ENCODE results near the gene ANKRD28.

GRCh38 chr3:15812183-15812582 lies 14.4 kb upstream of the ANKRD28 start:
- no peak for TF ChIP-seq POLR2A (IDR thresholded peaks at IDR 0.05)
- TF ChIP-seq CTCF (IDR thresholded peaks at IDR 0.05) = peak in 1 of 3 donors; percentile 52
- TF ChIP-seq POLR2AphosphoS5 (IDR thresholded peaks at IDR 0.05) = no peak

Measured in breast epithelium (tissue), 3 donors.